LNCaP clone FGC (cell line): ENCODE results near the gene SPON1.
"Not testable (repeated sequence)": the region's sequence is repeated elsewhere in the genome, so short reads cannot be mapped to it uniquely, and the experiment has no call there.

Experiments
- DNase-seq: peaks from one replicate; pipeline ENCODE4 v3.0.0-alpha.2; 2011; ENCODE audit warnings: low read depth
- H3K4me3 ChIP-seq: 2 replicates; pipeline ENCODE4 v1.5.1; 2011; ENCODE audit warnings: mild to moderate bottlenecking, low read depth, low read length, control low read depth
- TF ChIP-seq, protein P1 (sequence below): IDR thresholded peaks from 2 replicates; pipeline ENCODE4 v1.5.1; 2012; ENCODE audit warnings: mild to moderate bottlenecking; ENCODE audit not compliant: control insufficient read depth, insufficient read depth; ENCODE audit errors: extremely low read depth

The SPON1 gene

DNA sequence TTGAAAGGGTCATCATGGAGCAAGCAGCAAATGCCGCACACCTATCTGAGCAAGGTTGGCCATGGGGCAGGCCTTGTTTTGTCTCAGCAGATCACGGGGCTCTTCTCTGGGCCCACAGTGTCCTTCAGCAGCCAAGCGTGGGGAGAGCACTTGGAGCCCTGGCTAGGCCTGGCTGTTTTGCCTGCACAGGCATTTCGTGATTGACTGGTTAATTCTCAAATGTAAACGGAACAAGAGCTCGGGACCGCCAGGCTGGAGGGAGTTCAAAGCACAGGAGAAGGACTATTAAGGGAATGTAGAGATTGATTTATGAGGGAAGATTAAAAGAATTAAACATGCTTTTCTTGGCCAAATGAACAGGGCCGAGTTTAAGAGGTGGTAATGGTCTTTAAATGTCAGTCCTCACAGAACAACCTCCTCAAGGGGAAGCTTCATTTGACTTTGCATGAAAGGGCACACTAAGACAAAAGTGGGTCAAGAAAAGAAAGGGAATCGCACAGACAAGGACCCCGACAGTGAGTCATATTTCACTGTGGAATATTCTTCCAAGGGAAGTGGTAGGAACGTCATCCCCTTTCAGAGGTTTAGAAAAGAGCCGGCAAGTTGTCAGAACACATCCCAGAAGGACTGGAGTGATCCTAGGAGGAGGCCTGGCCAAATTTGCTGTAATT lies 20.7 kb downstream of the SPON1 start:
- TF ChIP-seq, protein P1, sequence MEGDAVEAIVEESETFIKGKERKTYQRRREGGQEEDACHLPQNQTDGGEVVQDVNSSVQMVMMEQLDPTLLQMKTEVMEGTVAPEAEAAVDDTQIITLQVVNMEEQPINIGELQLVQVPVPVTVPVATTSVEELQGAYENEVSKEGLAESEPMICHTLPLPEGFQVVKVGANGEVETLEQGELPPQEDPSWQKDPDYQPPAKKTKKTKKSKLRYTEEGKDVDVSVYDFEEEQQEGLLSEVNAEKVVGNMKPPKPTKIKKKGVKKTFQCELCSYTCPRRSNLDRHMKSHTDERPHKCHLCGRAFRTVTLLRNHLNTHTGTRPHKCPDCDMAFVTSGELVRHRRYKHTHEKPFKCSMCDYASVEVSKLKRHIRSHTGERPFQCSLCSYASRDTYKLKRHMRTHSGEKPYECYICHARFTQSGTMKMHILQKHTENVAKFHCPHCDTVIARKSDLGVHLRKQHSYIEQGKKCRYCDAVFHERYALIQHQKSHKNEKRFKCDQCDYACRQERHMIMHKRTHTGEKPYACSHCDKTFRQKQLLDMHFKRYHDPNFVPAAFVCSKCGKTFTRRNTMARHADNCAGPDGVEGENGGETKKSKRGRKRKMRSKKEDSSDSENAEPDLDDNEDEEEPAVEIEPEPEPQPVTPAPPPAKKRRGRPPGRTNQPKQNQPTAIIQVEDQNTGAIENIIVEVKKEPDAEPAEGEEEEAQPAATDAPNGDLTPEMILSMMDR: no peak
- no peak overlapping the region for H3K4me3 ChIP-seq
- DNase-seq: no peak

- no peak for DNase-seq
- H3K4me3 ChIP-seq: no peak overlapping the region
- TF ChIP-seq, protein P1: no peak
These were observed 22.3 kb downstream of the SPON1 start for GRCh38 chr11:13984616-13985450.

DNA sequence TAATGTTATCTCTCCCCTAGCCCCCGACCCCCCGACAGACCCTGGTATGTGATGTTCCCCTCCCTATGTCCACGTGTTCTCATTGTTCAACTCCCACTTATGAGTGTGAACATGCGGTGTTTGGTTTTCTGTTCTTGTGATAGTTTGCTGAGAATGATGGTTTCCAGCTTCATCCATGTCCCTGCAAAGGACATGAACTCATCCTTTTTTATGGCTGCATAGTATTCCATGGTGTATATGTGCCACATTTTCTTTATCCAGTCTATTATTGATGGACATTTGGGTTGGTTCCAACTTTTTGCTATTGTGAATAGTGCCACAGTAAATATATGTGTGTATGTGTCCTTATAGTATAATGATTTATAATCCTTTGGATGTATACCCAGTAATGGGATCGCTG lies 24.2 kb downstream of the SPON1 start:
- DNase-seq, H3K4me3 ChIP-seq: not testable (repeated sequence)

DNA sequence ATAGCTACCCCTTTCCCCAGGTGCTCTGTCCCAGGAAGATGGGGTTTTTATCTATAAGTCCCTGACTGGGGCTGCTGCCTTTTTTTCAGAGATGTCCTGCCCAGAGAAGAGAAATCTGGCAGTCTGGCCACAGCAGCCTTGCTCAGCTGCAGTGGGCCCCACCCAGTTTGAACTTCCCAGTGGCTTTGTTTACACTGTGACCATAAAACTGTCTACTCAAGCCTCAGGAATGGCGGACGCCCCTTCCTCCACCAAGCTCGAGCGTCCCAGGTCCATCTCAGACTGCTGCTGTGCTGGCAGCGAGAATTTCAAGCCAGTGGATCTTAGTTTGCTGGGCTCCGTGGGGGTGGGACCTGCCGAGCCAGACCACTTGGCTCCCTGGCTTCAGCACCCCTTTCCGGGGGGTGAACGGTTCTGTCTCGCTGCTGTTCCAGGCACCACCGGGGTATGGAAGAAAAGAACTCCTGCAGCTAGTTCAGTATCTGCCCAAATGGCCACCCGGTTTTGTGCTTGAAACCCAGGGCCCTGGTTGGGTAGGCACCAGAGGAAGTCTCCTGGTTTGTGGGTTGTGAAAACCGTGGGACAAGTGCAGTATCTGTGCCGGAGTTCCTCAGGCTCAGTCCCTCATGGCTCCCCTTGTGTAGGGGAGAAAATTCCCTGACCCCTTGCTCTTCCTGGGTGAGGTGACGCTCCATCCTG lies 29.8 kb downstream of the SPON1 start:
- not testable (repeated sequence) for DNase-seq, H3K4me3 ChIP-seq

DNA sequence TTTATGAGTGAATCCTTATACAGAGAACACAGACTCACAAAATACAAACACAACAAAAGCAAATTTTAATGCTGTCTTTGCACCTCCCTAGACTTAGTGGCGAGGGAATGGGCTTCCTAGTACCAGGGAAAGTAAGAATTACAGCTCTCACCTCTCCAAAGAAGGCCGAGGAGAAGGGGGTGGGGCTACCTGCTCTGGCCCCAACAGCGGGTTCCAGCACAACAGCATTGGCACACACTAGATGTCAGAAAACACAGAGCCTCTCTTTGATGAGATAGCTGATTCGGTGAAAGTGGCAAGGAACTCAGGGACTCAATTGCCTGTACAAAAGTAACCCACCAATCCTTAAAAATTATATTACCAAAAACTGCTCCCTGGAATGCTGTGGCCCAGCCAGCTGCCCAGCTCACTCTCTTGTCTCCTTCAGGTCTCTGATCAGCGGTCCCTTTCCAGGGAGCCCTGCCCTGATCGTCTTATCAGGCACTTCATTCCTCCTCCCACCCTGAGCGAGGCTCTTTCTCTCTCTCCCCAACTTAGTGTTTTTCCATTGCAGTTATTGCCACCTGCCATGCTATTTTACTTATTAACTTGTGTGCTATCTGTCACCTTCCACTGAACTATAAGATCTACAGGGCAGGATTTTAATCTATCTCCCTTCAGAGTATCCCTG lies 30.7 kb downstream of the SPON1 start:
- H3K4me3 ChIP-seq: no peak overlapping the region
- TF ChIP-seq, protein P1: no peak
- DNase-seq: no peak

DNA sequence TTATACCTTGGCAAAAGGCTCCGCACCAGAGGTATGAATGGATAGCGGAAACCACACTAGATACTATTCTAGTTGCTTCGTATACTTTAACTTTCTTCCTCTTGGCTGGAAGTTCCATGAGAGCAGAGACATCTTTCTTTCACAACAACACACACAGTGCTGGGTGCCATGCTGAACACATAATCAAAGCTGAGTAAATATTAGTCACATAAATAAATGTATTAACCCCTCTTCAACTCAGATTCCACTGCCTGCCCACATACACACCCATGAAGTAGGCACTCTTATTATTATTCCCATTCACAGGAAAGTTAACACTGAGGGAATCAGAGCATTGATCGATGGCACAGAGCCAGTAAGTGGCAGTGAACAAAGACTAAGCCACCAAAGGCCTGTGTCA lies 35.4 kb downstream of the SPON1 start:
- TF ChIP-seq, protein P1: no peak

DNA sequence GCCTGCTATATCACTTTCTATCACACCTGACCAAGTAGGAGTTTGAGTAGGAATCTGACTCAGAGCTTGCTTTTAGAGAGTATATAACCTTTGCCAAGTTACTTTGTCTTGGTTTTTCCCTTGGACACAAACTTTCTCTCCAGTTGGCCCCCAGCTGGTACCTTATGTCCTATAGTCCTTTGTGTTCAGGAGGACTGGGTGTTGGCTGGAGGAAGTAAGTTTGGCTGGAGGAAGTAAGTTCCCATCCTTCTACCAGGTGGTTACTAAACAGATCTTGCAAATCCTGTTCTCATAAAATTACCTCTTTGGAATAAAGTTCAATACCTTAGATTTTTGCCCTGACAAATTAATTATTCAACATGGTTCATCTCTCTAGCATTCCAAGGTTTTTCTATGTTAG lies 37.2 kb downstream of the SPON1 start:
- no peak overlapping the region for H3K4me3 ChIP-seq
- TF ChIP-seq, protein P1: no peak
- DNase-seq: no peak

More for the DNA sequence above, 35.4 kb downstream of the SPON1 start:
- H3K4me3 ChIP-seq: no peak overlapping the region
- DNase-seq: no peak
